ENCODE data around the gene ERCC5. TPM values are rescaled to one million over a fixed set of nuclear protein-coding genes. Genes with fewer than 3 reads are reported as not detected.

Gene ERCC5
- total RNA-seq, 6 experiments from 2014 or later: 54.1 to 64.4 (median 59.8) TPM

DNA sequence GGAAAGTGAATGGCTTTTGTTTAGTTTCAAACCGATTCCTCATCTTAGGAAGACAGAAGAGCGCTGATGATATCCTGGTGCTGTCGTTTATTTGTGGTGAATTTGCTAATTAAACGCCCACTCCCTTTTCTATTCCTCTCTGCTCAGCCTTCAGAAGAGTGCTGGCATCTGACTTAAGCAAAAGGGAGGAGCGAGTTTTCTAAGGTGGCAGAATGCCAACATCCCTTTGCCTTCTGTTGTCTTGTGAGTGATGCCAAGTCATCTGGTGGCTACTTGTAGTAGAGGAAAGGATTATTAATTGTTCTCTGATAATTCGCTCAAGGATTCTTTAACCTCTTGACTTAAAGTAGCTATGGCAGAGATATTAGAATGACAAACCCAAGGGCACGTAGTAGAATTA is 68.1 kb downstream of the ERCC5 start:
- Mint-ChIP-seq H3K27me3 (ENCODE audit: insufficient read depth) (peaks cover 16% of the 10 kb centered on the region), H3K27ac (no peak overlapping the region), H3K4me1 (ENCODE audit: low read depth) (no peaks in the 10 kb centered on the region; the same call in 1 of the 2 replicates), H3K9me3 (no peaks in the 10 kb centered on the region), H3K4me3 (no peak overlapping the region), H3K36me3 (ENCODE audit: low read depth) (no peaks in the 10 kb centered on the region)
- no peak for DNase-seq
- TF ChIP-seq, protein P1, sequence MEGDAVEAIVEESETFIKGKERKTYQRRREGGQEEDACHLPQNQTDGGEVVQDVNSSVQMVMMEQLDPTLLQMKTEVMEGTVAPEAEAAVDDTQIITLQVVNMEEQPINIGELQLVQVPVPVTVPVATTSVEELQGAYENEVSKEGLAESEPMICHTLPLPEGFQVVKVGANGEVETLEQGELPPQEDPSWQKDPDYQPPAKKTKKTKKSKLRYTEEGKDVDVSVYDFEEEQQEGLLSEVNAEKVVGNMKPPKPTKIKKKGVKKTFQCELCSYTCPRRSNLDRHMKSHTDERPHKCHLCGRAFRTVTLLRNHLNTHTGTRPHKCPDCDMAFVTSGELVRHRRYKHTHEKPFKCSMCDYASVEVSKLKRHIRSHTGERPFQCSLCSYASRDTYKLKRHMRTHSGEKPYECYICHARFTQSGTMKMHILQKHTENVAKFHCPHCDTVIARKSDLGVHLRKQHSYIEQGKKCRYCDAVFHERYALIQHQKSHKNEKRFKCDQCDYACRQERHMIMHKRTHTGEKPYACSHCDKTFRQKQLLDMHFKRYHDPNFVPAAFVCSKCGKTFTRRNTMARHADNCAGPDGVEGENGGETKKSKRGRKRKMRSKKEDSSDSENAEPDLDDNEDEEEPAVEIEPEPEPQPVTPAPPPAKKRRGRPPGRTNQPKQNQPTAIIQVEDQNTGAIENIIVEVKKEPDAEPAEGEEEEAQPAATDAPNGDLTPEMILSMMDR (IDR thresholded peaks at IDR 0.05): no peak

DNA sequence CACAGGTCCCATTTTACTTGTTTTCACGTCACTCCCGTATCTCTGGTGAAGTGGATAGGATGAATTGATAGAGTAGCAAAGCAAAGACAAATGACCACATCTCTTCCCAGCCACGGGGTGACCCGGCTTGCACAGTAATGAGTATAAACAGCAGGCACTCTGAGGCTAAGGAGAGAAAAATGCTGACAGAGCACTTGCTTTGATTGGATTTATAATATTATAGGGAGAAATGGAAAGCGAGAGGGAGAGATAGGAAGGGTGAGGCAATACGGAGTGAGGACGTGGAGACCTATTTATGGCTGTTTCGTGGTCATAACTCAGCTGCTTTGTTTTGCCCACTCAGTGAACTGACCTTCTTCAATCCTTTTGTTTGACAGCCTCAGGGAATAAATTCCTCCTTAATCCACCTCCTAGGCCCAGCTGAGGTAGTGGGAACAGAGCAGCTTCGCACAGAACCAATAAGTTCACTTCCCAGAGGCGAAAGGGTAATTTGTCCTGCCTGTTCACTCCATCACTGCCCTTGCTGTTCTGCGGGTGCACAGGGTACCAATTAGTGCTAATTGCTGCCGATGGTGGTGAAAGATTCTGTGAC is 68.6 kb downstream of the ERCC5 start:
- no peak for DNase-seq
- no peak overlapping the region for H3K4me3 Mint-ChIP-seq
- H3K4me1 Mint-ChIP-seq (ENCODE audit: low read depth): no peaks in the 10 kb centered on the region; the same call in 1 of the 2 replicates

DNA sequence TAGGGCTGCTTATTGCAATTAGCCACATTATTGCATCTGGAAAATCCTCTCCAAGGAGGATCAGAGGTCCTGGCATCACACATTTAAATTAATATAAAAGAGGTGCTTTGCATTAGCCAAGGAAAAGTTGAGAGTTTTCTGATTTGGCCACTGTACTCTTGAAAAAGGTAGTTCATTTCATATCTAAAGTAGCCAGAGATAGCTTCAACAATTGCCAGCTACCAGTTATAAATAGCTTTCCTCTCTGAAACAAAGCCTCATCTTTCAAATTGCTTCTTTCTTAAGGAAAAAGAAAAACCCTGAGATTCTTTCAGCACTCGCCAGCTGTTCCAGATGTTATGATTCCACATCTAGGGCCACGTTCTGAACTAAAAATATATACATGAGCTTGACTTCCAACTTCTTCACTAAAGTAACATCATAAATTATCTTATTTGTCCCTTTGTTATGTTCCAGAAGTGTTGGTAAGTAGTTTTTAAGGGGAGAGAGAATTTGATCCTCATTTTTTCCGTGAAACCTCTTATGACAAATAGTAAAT is 69.6 kb downstream of the ERCC5 start:
- DNase-seq: no peak

More for the DNA sequence above, 68.6 kb downstream of the ERCC5 start:
- Mint-ChIP-seq H3K36me3 (ENCODE audit: low read depth) (no peaks in the 10 kb centered on the region), H3K27me3 (ENCODE audit: insufficient read depth) (peaks cover 16% of the 10 kb centered on the region), H3K9me3 (no peaks in the 10 kb centered on the region), H3K27ac (no peak overlapping the region)
- TF ChIP-seq, protein P1 (IDR thresholded peaks at IDR 0.05): no peak

DNA sequence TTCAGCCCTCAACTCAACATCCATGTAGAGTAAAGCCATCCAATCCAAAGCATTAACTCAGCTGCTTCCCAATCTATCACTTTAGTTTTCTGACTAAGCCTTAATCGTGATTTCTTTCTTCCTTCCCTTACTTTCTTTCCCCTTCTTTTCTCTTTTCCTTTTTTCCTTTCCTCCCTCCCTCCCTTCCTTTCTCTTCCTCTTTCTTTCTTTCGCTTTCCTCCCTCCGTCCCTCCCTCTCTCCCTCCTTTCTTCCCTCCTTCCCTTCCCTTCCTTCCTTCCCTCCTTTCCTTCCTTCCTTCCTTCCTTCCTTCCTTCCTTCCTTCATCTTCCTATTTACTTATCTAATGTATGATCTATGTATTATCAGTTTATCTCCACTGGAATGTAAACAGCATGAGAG is 71.2 kb downstream of the ERCC5 start:
- H3K9me3 Mint-ChIP-seq: no peaks in the 10 kb centered on the region
- no peaks in the 10 kb centered on the region; the same call in 1 of the 2 replicates for H3K4me1 Mint-ChIP-seq (ENCODE audit: low read depth)
- DNase-seq: no peak
- H3K27ac Mint-ChIP-seq: no peak overlapping the region
- no peak overlapping the region for H3K4me3 Mint-ChIP-seq
- TF ChIP-seq, protein P1 (IDR thresholded peaks at IDR 0.05): no peak
- H3K27me3 Mint-ChIP-seq (ENCODE audit: insufficient read depth): peaks cover 12% of the 10 kb centered on the region
- H3K36me3 Mint-ChIP-seq (ENCODE audit: low read depth): no peaks in the 10 kb centered on the region

More for the DNA sequence above, 69.6 kb downstream of the ERCC5 start:
- Mint-ChIP-seq H3K4me3 (no peak overlapping the region), H3K9me3 (no peaks in the 10 kb centered on the region), H3K36me3 (ENCODE audit: low read depth) (no peaks in the 10 kb centered on the region), H3K27ac (no peak overlapping the region), H3K4me1 (ENCODE audit: low read depth) (no peaks in the 10 kb centered on the region; the same call in 1 of the 2 replicates), H3K27me3 (ENCODE audit: insufficient read depth) (peaks cover 12% of the 10 kb centered on the region)
- TF ChIP-seq, protein P1 (IDR thresholded peaks at IDR 0.05): no peak

DNA sequence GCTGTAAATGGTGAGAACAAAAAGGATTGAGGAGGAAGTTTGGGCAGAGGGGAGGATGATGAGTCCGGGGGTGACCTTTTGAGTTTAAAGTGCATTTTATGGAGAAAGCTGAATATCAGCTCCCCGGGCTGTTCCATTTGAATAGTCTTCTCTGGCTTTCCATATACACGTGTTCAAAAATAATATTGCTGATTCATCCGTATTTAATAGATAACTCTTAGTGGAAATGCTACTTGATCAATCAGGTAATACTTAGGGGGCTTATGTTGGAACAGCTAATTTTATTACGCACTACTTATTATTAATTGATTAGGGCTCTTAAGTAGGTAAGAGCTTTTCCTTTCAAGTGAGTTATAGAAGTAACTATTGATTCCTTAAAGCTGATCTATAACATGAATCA is 76.4 kb downstream of the ERCC5 start:
- H3K27ac Mint-ChIP-seq: no peak overlapping the region
- no peaks in the 10 kb centered on the region for H3K36me3 Mint-ChIP-seq (ENCODE audit: low read depth)
- DNase-seq: no peak
- no peaks in the 10 kb centered on the region for H3K9me3 Mint-ChIP-seq
- no peak overlapping the region for H3K4me3 Mint-ChIP-seq
- no peaks in the 10 kb centered on the region for H3K4me1 Mint-ChIP-seq (ENCODE audit: low read depth)
- no peaks in the 10 kb centered on the region; the same call in 1 of the 2 replicates for H3K27me3 Mint-ChIP-seq (ENCODE audit: insufficient read depth)
- TF ChIP-seq, protein P1 (IDR thresholded peaks at IDR 0.05): no peak

Other genes starting within 250 kb of the ERCC5 start
- 10 to 100 TPM; 41.9 to 52.5 (median 44.6) TPM for gene TPP2, start 249.0 kb upstream of the ERCC5 start, total RNA-seq (2021; fragmentation: NEBNext Ultra II Directional; extraction: Animal tissue kit (Norgen Biotek cat#: 25700))
- not detected for gene METTL21C, start 151.0 kb upstream of the ERCC5 start, total RNA-seq (2021; fragmentation: NEBNext Ultra II Directional; extraction: Animal tissue kit (Norgen Biotek cat#: 25700))
- gene TEX30, start 72.2 kb upstream of the ERCC5 start, total RNA-seq (2021; fragmentation: NEBNext Ultra II Directional; extraction: Animal tissue kit (Norgen Biotek cat#: 25700)): 10 to 100 TPM in 5 of 6 experiments, 1 to 10 TPM in 1; 9.0 to 19.4 (median 16.2) TPM
- gene POGLUT2, start 47.1 kb upstream of the ERCC5 start, total RNA-seq (2021; fragmentation: NEBNext Ultra II Directional; extraction: Animal tissue kit (Norgen Biotek cat#: 25700)): 10 to 100 TPM; 12.0 to 26.8 (median 13.8) TPM
- gene BIVM, start 46.9 kb upstream of the ERCC5 start, total RNA-seq (2021; fragmentation: NEBNext Ultra II Directional; extraction: Animal tissue kit (Norgen Biotek cat#: 25700)): 10 to 100 TPM; 16.6 to 24.0 (median 18.9) TPM
- not detected for gene SLC10A2, start 220.4 kb downstream of the ERCC5 start, total RNA-seq (2021; fragmentation: NEBNext Ultra II Directional; extraction: Animal tissue kit (Norgen Biotek cat#: 25700))

All from HFFc6 (cell line).